SU-DHL-6 (cell line): ENCODE data around the gene CORO2A.
"Not testable (repeated sequence)": the region's sequence is repeated elsewhere in the genome, so short reads cannot be mapped to it uniquely, and the experiment has no call there.

Experiments
- EZH2phosphoT487 ChIP-seq: fragments of 200-600 bp; sonication (generic), shearing (Covaris generic); conservative IDR thresholded peaks from 2 replicates; pipeline ENCODE4 v1.6.1; 2018; ENCODE audit warnings: mild to moderate bottlenecking, antibody characterized with exemption, low read length, moderate library complexity, mixed read lengths
- TF ChIP-seq, protein P1 (sequence below): fragments of 200-600 bp; sonication (generic); IDR thresholded peaks from one replicate; pipeline ENCODE4 v1.5.1; 2017; ENCODE audit warnings: antibody characterized with exemption, mild to moderate bottlenecking, low read length, moderate library complexity; ENCODE audit not compliant: insufficient read depth, poor library complexity, severe bottlenecking

DNA sequence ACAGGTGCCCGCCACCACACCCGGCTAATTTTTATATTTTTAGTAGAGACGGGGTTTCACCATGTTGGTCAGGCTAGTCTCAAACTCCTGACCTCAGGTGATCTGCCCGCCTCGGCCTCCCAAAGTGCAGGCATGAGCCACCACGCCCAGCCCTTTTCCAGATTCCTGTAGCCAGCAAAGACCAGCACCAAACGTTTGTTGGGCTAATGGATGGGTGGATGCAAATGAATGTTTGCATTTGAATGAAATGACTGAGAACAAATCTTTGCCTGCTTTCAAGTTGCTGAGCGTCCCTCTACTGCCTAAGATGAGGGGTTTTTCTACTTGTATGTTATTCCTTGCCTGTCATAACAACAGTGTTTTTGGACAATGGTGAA is 115.9 kb downstream of the CORO2A start:
- TF ChIP-seq, protein P1, sequence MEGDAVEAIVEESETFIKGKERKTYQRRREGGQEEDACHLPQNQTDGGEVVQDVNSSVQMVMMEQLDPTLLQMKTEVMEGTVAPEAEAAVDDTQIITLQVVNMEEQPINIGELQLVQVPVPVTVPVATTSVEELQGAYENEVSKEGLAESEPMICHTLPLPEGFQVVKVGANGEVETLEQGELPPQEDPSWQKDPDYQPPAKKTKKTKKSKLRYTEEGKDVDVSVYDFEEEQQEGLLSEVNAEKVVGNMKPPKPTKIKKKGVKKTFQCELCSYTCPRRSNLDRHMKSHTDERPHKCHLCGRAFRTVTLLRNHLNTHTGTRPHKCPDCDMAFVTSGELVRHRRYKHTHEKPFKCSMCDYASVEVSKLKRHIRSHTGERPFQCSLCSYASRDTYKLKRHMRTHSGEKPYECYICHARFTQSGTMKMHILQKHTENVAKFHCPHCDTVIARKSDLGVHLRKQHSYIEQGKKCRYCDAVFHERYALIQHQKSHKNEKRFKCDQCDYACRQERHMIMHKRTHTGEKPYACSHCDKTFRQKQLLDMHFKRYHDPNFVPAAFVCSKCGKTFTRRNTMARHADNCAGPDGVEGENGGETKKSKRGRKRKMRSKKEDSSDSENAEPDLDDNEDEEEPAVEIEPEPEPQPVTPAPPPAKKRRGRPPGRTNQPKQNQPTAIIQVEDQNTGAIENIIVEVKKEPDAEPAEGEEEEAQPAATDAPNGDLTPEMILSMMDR: not testable (repeated sequence)
- not testable (repeated sequence) for TF ChIP-seq EZH2phosphoT487
